CD4-positive, alpha-beta T cell treated with Interleukin-6 for 4 hours (primary cell): Measurements from ENCODE around the gene C1orf56.

Experiments used
- DNase-seq: peaks from one replicate; pipeline ENCODE4 v3.0.0-alpha.2; 2020; ENCODE audit warnings: mixed read lengths

C1orf56 gene

GRCh38 chr1:151032164-151032563 lies 15.4 kb upstream of the C1orf56 start:
- no peak for DNase-seq

GRCh38 chr1:151035167-151035566 lies 12.4 kb upstream of the C1orf56 start:
- no peak for DNase-seq

- DNase-seq = no peak
These were observed 11.2 kb upstream of the C1orf56 start, which contains the start of gene BNIPL for GRCh38 chr1:151036356-151036755. TSS of gene BNIPL (plus strand) at chr1:151036586. CDS start at chr1:151036726, 140 bp downstream.

DNA sequence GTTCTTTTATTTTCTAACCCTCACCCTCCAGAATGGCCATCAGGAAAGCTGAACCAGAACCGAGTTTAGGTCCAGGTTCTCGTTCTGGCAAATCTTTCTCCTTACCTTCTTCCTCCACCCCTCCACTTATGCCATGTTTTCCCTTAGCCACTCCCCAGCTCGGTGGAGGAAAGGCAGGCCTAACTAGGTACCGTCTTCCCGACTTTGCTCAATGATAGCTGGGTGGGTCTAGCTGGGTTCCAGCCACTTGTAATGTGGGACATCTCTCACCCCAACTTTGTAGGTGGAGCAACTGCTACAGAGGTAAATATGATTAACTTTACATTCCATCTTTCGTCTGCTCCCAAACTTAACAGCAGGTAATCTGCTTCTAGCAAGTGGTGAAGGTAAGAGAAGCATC lies 10.5 kb upstream of the C1orf56 start:
- DNase-seq = no peak

- no peak for DNase-seq
These were observed 8.0 kb upstream of the C1orf56 start for GRCh38 chr1:151039521-151039920.

DNA sequence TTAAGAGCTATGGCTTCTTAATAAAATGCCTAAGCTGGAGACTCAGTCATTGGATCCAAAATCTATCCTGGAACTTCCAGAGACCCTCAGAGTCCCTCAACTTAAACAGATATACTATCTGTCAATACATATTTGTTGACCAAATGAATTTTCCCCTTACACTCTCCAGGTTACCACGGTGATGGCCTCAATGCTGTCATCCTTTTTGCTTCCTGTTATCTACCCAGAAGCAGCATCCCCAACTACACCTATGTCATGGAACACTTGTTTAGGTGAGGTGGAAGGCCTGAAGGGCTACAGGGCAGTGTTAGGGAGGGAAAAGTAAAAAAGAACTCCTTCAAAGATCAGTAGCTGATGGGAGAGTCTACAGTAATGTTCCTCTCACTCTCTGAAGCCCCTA lies 4.4 kb upstream of the C1orf56 start:
- no peak for DNase-seq

DNA sequence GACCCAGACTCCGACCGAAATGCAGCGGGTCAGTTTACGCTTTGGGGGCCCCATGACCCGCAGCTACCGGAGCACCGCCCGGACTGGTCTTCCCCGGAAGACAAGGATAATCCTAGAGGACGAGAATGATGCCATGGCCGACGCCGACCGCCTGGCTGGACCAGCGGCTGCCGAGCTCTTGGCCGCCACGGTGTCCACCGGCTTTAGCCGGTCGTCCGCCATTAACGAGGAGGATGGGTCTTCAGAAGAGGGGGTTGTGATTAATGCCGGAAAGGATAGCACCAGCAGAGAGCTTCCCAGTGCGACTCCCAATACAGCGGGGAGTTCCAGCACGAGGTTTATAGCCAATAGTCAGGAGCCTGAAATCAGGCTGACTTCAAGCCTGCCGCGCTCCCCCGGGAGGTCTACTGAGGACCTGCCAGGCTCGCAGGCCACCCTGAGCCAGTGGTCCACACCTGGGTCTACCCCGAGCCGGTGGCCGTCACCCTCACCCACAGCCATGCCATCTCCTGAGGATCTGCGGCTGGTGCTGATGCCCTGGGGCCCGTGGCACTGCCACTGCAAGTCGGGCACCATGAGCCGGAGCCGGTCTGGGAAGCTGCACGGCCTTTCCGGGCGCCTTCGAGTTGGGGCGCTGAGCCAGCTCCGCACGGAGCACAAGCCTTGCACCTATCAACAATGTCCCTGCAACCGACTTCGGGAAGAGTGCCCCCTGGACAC lies 534 bp downstream of the C1orf56 start:
- DNase-seq = peak; percentile 68

DNA sequence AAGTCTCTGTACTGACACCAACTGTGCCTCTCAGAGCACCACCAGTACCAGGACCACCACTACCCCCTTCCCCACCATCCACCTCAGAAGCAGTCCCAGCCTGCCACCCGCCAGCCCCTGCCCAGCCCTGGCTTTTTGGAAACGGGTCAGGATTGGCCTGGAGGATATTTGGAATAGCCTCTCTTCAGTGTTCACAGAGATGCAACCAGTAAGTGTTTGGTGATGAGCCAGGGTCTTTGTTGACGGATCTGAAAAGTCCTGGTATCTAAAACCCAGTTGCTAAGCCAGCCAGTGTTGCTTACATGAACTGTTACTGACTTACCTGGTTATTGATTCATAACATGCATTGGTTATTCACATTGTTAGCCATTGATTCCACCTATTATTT lies 1.1 kb downstream of the C1orf56 start:
- no peak for DNase-seq

DNA sequence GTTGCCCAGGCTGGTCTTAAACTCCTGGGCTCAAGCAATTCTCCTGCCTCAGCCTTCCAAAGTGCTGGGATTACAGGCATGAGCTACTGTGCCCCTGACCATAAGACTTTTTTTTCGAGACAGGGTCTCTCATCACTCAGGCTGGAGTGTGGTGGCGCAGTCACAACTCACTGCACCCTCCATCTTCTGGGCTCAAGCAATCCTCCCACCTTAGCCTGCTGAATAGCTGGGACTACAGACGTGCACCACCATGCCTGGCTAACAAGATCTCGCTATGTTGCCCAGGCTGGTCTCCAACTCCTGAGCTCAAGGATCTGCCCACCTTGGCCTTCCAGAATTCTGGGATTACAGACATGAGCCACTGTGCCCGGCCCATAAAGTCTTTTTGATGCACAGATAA lies 1.9 kb downstream of the C1orf56 start:
- no peak for DNase-seq

- DNase-seq = no peak
These were observed 2.6 kb downstream of the C1orf56 start for GRCh38 chr1:151050051-151050688.

DNA sequence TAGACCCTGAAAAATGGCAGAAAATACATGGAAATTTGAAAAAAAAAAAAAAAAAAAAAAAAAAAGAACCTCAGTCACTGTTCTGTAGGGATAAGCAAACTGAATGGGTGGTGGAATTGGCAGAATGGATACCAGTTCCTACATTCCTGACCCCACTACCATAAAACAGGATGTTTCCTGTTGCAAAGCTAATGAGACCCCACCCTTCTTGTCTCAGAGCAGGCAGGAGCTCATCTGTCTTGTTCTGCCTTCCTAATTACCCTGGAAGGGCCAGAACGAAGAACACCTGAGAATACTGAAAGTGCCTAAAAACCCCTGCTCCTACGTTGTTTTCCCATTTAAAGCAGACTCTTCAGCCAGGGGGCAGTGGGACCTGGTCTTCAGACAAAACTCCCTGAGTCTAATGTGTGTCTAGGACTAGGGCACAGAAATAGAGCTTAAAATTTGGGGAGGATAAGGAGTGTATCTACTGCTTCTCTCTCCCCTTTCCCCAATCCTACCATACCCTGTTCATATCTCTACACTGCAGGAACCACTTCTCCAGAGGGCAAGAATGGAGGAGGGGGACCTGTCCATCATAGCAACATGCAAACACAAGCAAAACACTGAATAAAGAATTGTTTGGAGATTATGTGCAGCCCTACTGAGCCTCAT lies 3.9 kb downstream of the C1orf56 start:
- DNase-seq = no peak

DNA sequence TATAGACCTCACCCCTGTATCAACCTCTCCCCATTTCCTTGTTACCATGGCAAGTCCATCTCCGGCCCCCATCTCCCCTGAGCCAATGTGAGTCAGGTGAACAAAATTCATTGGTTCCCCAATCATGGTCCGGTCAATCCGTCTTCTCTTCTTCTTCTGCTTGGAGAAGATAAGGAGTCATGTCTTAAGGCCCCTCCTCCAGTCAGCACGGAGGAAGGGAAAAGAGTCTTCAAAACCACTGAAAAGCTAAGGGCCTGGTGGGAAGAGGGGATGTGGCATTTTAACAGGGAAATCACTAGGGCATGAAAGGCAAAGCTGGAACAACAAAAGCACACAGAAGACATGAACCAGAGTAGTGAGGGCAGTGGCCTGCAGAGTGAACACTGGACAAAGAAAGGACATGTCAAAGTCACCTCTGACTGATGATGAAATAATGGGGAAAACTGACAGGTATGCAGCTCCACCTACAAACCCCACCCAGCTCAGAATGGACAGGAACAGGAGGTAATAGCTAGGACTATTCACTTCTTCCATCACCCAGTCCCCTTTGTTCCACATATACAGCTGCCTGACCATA lies 7.5 kb downstream of the C1orf56 start:
- DNase-seq = no peak

DNA sequence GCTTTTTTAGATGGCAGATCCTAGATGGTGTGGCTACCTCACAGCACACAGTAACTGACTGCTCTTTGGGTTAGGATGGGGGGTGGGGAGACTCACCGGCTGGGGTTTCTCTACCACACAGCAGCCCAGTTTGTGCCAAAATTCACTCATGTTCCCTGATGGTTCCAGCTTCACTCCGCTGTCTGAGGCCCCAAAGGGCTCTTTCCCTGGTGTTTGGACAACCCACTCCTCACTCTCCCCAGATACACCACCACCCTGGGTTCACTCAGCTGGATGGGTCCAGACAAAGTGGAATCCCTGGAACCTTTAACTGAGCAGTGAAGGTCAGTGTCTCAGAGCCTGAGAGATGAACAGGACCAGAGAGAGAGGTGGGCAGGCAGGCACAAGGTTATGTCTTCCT lies 8.0 kb downstream of the C1orf56 start:
- DNase-seq = no peak

GRCh38 chr1:151056149-151056548 lies 8.6 kb downstream of the C1orf56 start:
- DNase-seq = peak; percentile 48

DNA sequence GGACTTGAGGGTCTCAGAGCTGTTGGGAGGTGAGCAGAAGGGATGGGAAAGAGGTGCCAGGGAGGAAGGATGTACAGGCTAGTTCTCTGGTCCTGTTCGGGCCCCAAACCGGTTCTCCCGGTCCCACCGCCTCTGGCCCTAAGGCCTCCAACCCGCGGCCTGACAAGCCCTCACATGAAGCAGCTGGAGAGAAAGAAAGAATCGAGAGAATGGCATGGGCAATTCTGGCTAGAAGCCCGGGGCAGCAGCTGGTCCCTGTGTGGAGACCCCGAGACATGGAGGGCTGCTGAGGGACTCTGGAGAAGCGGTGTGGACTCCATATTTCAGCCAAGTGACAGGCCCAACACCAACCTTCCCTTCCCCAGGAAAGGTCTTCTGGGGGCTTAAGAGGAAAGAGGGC lies 11.1 kb downstream of the C1orf56 start:
- DNase-seq = no peak

- DNase-seq = peak; percentile 87
These were observed 11.8 kb downstream of the C1orf56 start, which contains the start of gene CDC42SE1 for GRCh38 chr1:151059109-151060006. TSS of gene CDC42SE1 (minus strand) at chr1:151059622. CDS start at chr1:151055730, 3,892 bp downstream.

GRCh38 chr1:151060007-151060656 lies 12.6 kb downstream of the C1orf56 start, which contains the start of gene MLLT11:
TSS of gene MLLT11 (plus strand) at chr1:151060397. CDS start at chr1:151067225, 6,828 bp downstream.
- DNase-seq = peak; percentile 44

- no peak for DNase-seq
These were observed 13.3 kb downstream of the C1orf56 start for GRCh38 chr1:151060657-151061421.

GRCh38 chr1:151061704-151062103 lies 14.2 kb downstream of the C1orf56 start:
- no peak for DNase-seq

GRCh38 chr1:151062741-151063371 lies 15.3 kb downstream of the C1orf56 start:
- DNase-seq = no peak
